HepG2 (cell line): ENCODE results near the gene CRYM. TPM values are rescaled to one million over a fixed set of nuclear protein-coding genes. Genes with fewer than 3 reads are reported as not detected.

Experiments
- HHEX ChIP-seq: IDR thresholded peaks from 2 replicates; pipeline ENCODE4 v1.6.1; 2016; ENCODE audit warnings: control low read depth
- KDM1A ChIP-seq: IDR thresholded peaks from 2 replicates; pipeline ENCODE4 v1.6.1; 2016; ENCODE audit warnings: missing compliant biosample characterization
- NR3C1 ChIP-seq: sonication (generic); formaldehyde crosslinking; IDR thresholded peaks from 2 replicates; pipeline ENCODE4 v1.4.0; 2020; ENCODE audit warnings: missing genetic modification reagents
- PHF21A ChIP-seq: sonication (generic); formaldehyde crosslinking; IDR thresholded peaks from 2 replicates; pipeline ENCODE4 v1.5.0; 2020; ENCODE audit warnings: mild to moderate bottlenecking, missing genetic modification reagents
- SNAPC2 ChIP-seq: sonication (generic); formaldehyde crosslinking; IDR thresholded peaks from 2 replicates; pipeline ENCODE4 v1.8.1; 2022; ENCODE audit warnings: mild to moderate bottlenecking, missing genetic modification reagents
- TP53 ChIP-seq: sonication (generic); formaldehyde crosslinking; conservative IDR thresholded peaks from 2 replicates; pipeline ENCODE4 v1.4.0; 2020; ENCODE audit warnings: missing genetic modification reagents
- ZFP36L1 ChIP-seq: sonication (generic); formaldehyde crosslinking; IDR thresholded peaks from 2 replicates; pipeline ENCODE4 v1.8.0; 2022; ENCODE audit warnings: mild to moderate bottlenecking, missing genetic modification reagents, moderate library complexity
- ZNF136 ChIP-seq: sonication (generic); formaldehyde crosslinking; IDR thresholded peaks from 2 replicates; pipeline ENCODE4 v1.8.1; 2022; ENCODE audit warnings: low read depth, mild to moderate bottlenecking, moderate library complexity, missing genetic modification reagents
- ZNF138 ChIP-seq: sonication (generic); formaldehyde crosslinking; IDR thresholded peaks from 2 replicates; pipeline ENCODE4 v1.5.0; 2020; ENCODE audit warnings: mild to moderate bottlenecking, low read depth, missing genetic modification reagents
- ZNF318 ChIP-seq: sonication (generic); formaldehyde crosslinking; IDR thresholded peaks from 2 replicates; pipeline ENCODE4 v1.4.0; 2020; ENCODE audit warnings: mild to moderate bottlenecking, missing genetic modification reagents
- ZNF614 ChIP-seq: IDR thresholded peaks from 2 replicates; pipeline ENCODE4 v1.6.1; 2018; ENCODE audit warnings: missing biosample characterization, missing genetic modification reagents, inconsistent platforms, borderline replicate concordance
- ZNF737 ChIP-seq: sonication (generic); formaldehyde crosslinking; IDR thresholded peaks from 2 replicates; pipeline ENCODE4 v1.5.0; 2020; ENCODE audit warnings: missing genetic modification reagents, mild to moderate bottlenecking, borderline replicate concordance
- polyA plus RNA-seq, 8 experiments: library from polyadenylated mRNA; depleted of rRNA in 3 of 8; stranded (reverse) in 7 of 8; unstranded in 1 of 8; fragments of >200 nt; fragmentation: Illumina TruSeq in 4 of 8; extraction: Trizol in 4 of 8; gene quantifications; 2 replicates each; pipeline versions ENCODE4 v1.2.1 to v1.2.3, GENCODE V29; 2011 to 2016; ENCODE audit warnings: low read depth in 4 of 8, missing spikeins in 1 of 8, mixed read lengths in 1 of 8; ENCODE audit not compliant: insufficient read depth in 1 of 8
- total RNA-seq, 5 experiments: library from RNA; depleted of rRNA; stranded (reverse); fragments of >200 nt; fragmentation: Illumina TruSeq; extraction: Trizol; gene quantifications; 2 replicates each; pipeline ENCODE4 v1.2.3, GENCODE V29; 2016; ENCODE audit warnings: low read depth in 1 of 5
- TF ChIP-seq, protein P1 (sequence below): sonication (generic); formaldehyde crosslinking; IDR thresholded peaks from 2 replicates; pipeline ENCODE4 v1.5.1; 2020; ENCODE audit warnings: mild to moderate bottlenecking, missing genetic modification reagents, borderline replicate concordance
- TF ChIP-seq, protein P2 (sequence below): sonication (generic); formaldehyde crosslinking; IDR thresholded peaks from 2 replicates; pipeline ENCODE4 v1.5.1; 2020; ENCODE audit warnings: missing genetic modification reagents, mild to moderate bottlenecking, borderline replicate concordance

CRYM gene
- total and polyA plus RNA-seq, 2 of the 13 experiments (the other 11 are each of a cell fraction or from before 2014, with no cell fraction given), result 1.9 to 2.2 TPM

DNA sequence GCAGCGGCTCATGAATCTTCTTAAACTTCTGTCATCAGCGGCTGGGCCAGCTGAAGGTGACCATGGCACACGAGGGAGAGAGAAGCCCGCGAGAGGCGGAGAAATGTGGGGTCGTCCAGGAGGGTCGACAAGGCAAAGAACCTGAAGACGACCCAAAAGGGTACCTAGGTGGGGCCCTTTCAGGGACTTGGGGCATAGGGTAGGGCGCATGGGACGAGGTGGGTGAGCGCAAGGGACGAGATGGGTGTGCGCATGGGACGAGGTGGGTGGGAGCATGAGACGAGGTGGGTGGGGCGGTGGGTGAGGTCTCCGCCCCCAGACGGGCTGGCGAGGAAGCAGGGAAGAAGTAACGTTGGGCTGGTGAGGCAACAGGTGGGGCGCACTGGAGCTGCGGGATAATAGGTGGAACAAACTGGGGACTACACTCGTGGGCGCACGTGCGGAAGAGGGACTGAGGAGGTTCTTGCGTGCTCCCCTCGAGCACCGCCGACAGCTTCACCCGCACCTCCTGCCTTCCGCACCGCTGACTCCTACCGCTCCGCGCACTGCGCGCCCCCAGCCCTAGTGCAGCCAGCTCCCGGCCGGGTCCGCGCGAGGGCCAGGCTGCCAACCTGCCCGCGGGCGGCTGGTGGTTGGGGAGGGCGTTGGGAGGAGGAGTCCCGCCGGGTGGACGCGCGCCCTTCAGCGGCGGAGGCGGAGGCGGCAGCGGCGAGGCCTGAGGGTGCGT is 23.2 kb upstream of the CRYM start (continued):
- peak; percentile 97 for TF ChIP-seq ZNF318 (CRISPR knock-in tag)
- TF ChIP-seq ZNF737, result no peak
- TF ChIP-seq ZFP36L1 (CRISPR knock-in tag), result no peak; the same call in 1 of the 2 replicates
- no peak; the same call in 1 of the 2 replicates for TF ChIP-seq ZNF136 (CRISPR knock-in tag)
- TF ChIP-seq ZNF138 (CRISPR knock-in tag), result peak; percentile 95
- TF ChIP-seq SNAPC2 (CRISPR knock-in tag), result peak; percentile 12; the same call in 1 of the 2 replicates
- TF ChIP-seq KDM1A (CRISPR knock-in tag), result no peak; the same call in 1 of the 2 replicates
- TF ChIP-seq, protein P1, sequence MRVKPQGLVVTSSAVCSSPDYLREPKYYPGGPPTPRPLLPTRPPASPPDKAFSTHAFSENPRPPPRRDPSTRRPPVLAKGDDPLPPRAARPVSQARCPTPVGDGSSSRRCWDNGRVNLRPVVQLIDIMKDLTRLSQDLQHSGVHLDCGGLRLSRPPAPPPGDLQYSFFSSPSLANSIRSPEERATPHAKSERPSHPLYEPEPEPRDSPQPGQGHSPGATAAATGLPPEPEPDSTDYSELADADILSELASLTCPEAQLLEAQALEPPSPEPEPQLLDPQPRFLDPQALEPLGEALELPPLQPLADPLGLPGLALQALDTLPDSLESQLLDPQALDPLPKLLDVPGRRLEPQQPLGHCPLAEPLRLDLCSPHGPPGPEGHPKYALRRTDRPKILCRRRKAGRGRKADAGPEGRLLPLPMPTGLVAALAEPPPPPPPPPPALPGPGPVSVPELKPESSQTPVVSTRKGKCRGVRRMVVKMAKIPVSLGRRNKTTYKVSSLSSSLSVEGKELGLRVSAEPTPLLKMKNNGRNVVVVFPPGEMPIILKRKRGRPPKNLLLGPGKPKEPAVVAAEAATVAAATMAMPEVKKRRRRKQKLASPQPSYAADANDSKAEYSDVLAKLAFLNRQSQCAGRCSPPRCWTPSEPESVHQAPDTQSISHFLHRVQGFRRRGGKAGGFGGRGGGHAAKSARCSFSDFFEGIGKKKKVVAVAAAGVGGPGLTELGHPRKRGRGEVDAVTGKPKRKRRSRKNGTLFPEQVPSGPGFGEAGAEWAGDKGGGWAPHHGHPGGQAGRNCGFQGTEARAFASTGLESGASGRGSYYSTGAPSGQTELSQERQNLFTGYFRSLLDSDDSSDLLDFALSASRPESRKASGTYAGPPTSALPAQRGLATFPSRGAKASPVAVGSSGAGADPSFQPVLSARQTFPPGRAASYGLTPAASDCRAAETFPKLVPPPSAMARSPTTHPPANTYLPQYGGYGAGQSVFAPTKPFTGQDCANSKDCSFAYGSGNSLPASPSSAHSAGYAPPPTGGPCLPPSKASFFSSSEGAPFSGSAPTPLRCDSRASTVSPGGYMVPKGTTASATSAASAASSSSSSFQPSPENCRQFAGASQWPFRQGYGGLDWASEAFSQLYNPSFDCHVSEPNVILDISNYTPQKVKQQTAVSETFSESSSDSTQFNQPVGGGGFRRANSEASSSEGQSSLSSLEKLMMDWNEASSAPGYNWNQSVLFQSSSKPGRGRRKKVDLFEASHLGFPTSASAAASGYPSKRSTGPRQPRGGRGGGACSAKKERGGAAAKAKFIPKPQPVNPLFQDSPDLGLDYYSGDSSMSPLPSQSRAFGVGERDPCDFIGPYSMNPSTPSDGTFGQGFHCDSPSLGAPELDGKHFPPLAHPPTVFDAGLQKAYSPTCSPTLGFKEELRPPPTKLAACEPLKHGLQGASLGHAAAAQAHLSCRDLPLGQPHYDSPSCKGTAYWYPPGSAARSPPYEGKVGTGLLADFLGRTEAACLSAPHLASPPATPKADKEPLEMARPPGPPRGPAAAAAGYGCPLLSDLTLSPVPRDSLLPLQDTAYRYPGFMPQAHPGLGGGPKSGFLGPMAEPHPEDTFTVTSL, result no peak
- TF ChIP-seq NR3C1 (CRISPR knock-in tag), result no peak
- TF ChIP-seq HHEX (CRISPR knock-in tag), result no peak
- TF ChIP-seq ZNF614 (CRISPR knock-in tag), result peak; percentile 73; the same call in 1 of the 2 replicates
- TF ChIP-seq, protein P2, sequence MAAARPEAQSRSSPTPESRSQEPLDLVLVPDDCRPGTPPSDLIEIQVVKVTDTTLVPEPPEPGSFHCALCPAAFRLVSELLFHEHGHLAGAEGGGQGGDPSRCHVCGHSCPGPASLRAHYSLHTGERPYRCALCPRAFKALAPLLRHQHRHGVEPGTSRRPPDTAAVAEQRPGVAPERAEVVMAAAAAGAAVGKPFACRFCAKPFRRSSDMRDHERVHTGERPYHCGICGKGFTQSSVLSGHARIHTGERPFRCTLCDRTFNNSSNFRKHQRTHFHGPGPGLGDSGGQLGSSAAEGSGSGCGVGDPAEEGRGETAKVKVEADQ (CRISPR knock-in tag), result peak; percentile 92
- TF ChIP-seq PHF21A (CRISPR knock-in tag), result peak; percentile 44
- TF ChIP-seq TP53 (CRISPR knock-in tag), result no peak
